RWPE1 (cell line): ENCODE data around the gene PTPRK.

Source experiments
- CTCF ChIA-PET: fragments of 350-600 bp; sonication (Branson Sonifier 250); formaldehyde crosslinking; extraction: SDS; loops from one replicate; lab custom pipeline; 2021; lab: Yijun Ruan, JAX
- POLR2A ChIA-PET: fragments of 400-600 bp; formaldehyde crosslinking; extraction: SDS; loops from one replicate; lab custom pipeline; 2020; ENCODE audit warnings: antibody characterized with exemption; ENCODE audit not compliant: low non-redundant PET; lab: Yijun Ruan, JAX
- DNase-seq: peaks from one replicate; pipeline ENCODE4 v3.0.0; 2012; ENCODE audit warnings: low spot score
- H3K27ac ChIP-seq: fragments of 450-650 bp; 2 replicates; pipeline ENCODE4 v1.5.1; 2017
- TF ChIP-seq, protein P1 (sequence below): fragments of 450-650 bp; conservative IDR thresholded peaks from 2 replicates; pipeline ENCODE4 v1.5.1; 2017; ENCODE audit warnings: low read depth, mild to moderate bottlenecking

The PTPRK gene

DNA sequence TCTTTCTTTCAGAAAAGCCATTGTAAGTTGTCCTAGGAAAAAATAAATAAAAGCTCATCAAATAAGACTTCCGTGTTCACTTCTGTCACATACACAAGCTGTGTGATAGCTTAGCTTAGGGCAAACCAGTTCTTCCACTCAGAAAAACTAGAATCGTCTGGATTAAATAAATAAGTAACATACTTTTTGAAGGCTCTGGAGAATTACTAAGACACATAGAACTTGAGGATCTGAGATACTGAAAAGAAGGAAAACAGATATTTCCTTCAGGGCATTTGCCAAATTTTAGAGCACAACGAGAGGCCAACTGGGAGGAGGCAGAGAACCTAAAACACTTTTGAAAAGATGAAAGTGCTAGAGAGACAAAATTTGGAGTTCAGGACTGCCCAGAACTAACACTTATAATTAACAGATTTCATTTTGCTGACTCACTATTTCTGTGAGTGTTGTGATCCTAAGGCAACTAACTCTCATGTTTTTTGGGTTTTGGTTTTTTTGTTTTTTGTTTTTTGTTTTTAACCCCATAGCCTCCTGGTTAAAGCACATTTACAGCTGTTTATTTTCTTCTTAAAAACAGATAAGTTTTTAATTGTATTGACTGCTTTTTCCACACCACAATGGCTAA, 580.8 kb downstream of the PTPRK start:
- H3K27ac ChIP-seq, result no peak overlapping the region
- no peak for DNase-seq
- ChIA-PET CTCF (interaction anchor here (0.7 kb wide), 1 partner anchor 421 kb away, joined by 3 read pairs; no protein-coding TSS in a partner anchor), POLR2A (no interaction called here)
- TF ChIP-seq, protein P1, sequence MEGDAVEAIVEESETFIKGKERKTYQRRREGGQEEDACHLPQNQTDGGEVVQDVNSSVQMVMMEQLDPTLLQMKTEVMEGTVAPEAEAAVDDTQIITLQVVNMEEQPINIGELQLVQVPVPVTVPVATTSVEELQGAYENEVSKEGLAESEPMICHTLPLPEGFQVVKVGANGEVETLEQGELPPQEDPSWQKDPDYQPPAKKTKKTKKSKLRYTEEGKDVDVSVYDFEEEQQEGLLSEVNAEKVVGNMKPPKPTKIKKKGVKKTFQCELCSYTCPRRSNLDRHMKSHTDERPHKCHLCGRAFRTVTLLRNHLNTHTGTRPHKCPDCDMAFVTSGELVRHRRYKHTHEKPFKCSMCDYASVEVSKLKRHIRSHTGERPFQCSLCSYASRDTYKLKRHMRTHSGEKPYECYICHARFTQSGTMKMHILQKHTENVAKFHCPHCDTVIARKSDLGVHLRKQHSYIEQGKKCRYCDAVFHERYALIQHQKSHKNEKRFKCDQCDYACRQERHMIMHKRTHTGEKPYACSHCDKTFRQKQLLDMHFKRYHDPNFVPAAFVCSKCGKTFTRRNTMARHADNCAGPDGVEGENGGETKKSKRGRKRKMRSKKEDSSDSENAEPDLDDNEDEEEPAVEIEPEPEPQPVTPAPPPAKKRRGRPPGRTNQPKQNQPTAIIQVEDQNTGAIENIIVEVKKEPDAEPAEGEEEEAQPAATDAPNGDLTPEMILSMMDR, result no peak

GRCh38 chr6:127938701-127939100, 581.7 kb downstream of the PTPRK start:
- H3K27ac ChIP-seq, result no peak overlapping the region
- CTCF ChIA-PET, result no interaction called here

GRCh38 chr6:127937747-127938146, 582.7 kb downstream of the PTPRK start:
- TF ChIP-seq, protein P1, result no peak
- no peak for DNase-seq
- no peak overlapping the region for H3K27ac ChIP-seq
- POLR2A ChIA-PET, result no interaction called here
- CTCF ChIA-PET, result no interaction called here

More at GRCh38 chr6:127938701-127939100, 581.7 kb downstream of the PTPRK start:
- no peak for DNase-seq
- TF ChIP-seq, protein P1, result no peak
- POLR2A ChIA-PET, result no interaction called here

DNA sequence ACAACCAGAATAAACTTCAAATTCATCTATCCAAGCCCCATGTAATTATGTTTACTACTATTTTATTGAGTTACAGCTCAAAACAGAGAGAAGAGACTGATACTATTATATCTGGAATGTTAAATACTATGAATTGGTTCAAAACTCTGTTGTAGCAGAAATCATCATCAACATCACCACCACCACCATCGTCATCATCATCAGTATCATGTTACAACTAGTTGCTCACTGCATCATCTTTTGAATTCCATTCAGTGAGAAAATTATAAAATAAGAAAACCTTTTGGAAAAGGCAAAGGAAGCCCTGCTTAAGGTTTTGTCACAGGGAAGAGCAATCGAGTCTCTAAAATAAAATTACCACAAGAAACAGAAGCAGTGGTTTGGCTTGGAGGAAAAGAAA, 583.3 kb downstream of the PTPRK start:
- DNase-seq, result no peak
- TF ChIP-seq, protein P1, result no peak
- ChIA-PET CTCF (no interaction called here), POLR2A (no interaction called here)
- H3K27ac ChIP-seq, result no peak overlapping the region

GRCh38 chr6:127934956-127935355, 585.4 kb downstream of the PTPRK start:
- DNase-seq, result no peak
- TF ChIP-seq, protein P1, result no peak
- no peak overlapping the region for H3K27ac ChIP-seq
- POLR2A ChIA-PET, result no interaction called here
- CTCF ChIA-PET, result interaction anchor here (0.8 kb wide), 1 partner anchor 316 kb away, joined by 4 read pairs; no protein-coding TSS in a partner anchor

GRCh38 chr6:127933852-127934840, 586.3 kb downstream of the PTPRK start:
- DNase-seq, result no peak
- CTCF ChIA-PET, result interaction anchor here (0.8 kb wide), 1 partner anchor 317 kb away, joined by 4 read pairs; no protein-coding TSS in a partner anchor
- TF ChIP-seq, protein P1, result no peak
- POLR2A ChIA-PET, result no interaction called here
- no peak overlapping the region for H3K27ac ChIP-seq
